NCI-H2196 treated with DMSO at 0.1 percent for 48 hours (cell line): ENCODE measurements around the gene SUSD4.

Source experiments
- DNase-seq: peaks from one replicate; lab custom pipeline; 2025; ENCODE audit not compliant: unreplicated experiment; lab: John Stamatoyannopoulos, UW

Gene SUSD4

DNA sequence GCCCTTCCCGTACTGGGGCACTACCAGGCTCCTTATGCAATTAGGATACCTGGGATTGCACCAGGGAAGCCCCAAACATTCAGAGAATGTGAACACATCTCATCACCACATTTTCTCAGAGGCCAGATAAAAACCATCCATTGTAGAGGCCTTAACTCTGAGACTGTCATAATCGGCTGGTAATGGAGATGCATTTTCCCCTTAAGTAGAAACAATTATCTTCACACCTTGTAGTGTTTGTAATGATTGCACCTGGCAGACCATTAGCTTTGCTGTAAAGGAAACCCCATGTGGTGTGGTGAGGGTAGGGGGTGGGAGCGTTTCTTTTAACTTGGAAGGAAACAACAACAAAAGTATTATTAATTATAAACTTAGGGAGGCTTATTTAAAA is 131.0 kb downstream of the SUSD4 start:
- no peak for DNase-seq

DNA sequence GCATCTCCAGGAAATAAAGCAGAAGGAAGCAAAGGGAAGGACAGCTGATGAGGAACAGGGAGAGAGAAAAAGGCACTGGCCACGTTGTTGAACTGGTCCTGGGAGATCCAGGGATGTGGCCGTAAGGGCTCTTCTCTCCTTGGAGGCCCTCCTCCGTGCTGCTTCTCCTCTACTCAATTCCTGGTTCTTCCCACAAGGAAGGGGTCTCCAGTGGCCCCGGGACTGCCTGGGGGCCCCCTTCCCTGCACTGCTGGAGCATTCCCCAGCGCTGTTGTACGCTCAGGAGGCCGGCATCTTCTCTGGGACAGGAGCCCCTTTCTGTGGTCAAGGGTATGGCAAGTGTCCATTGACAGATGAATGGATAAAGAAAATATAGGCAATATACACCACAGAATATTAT is 132.4 kb downstream of the SUSD4 start:
- no peak for DNase-seq

DNA sequence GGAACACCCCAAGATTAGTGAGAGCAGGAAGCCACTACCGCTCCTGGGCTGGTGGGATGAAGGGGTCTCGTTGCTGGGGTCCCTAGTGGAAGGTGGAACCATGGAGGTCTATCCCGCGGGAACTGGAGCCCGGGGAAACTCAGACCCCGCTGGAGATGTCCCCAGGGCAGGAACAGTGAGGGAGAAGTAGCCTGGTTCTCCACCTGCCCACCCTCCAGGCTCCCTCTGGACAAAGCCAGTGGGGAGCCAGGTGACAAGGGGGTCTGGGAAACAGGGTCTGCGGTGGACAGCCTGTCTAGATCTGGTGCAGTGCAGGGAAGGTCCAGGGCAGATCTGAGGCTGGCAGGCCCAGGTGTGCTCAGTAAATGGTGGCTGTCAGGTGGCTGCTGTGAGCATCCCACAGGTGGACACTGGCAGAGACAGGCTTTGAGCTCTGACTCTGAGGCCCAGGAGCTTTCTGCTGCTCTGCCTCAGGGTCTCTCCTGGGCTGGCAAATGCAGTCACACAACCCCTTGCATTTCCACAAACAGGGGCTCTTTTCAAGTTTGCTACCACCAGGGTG is 132.9 kb downstream of the SUSD4 start:
- DNase-seq, result no peak

DNA sequence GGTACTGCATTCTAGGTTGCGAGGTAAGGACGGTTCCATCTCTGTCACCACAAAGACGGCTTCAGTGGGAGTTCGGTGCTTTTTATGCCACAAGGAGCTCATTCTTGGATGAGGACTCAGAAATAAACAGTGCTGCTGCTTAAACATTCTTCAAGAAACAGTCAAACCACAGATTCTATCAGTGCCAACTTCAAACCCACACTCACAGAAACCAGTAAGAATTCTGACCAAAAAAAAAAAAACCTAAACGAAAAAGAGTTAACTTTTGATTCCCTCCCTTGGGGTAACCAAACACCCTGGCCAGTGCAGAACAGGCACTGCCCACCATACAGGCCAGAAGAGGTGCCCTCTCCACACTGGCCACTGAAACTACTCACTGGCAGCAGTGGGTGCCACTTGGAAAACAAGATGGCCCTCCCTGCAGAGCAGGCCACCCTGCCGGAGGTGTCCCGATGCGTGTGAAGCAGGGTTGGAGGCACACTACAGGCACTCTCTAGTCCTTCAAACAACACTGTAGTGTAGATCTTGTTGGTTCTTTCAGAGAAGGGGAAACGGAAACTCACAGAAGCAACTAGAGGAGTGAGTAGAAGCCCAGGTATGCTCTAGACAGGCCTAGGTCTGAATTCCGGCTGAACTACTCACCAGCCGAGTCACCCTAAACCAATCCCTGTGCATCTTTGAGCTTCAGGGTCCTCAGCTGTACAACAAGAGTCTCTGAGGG is 133.7 kb downstream of the SUSD4 start:
- DNase-seq, result no peak

DNA sequence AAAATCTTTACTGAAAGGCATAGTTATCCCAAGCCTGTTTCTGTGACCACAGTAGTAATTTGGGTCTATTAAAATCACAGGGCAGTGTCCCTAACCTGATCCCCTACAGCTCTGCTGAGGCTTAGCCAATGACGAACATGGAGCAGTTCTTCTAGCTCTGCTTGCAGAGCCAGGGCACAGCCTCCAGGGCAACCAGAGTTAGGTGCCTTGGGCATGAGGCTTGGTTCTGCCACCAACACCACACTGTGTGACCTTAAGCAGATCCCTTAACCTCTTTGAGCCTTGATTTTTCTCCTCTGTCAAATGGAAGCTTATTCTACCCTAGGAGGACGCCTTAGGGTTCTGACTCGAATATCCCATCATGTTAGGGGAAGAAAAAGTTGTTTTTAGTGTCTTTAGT is 134.2 kb downstream of the SUSD4 start:
- DNase-seq, result no peak

DNA sequence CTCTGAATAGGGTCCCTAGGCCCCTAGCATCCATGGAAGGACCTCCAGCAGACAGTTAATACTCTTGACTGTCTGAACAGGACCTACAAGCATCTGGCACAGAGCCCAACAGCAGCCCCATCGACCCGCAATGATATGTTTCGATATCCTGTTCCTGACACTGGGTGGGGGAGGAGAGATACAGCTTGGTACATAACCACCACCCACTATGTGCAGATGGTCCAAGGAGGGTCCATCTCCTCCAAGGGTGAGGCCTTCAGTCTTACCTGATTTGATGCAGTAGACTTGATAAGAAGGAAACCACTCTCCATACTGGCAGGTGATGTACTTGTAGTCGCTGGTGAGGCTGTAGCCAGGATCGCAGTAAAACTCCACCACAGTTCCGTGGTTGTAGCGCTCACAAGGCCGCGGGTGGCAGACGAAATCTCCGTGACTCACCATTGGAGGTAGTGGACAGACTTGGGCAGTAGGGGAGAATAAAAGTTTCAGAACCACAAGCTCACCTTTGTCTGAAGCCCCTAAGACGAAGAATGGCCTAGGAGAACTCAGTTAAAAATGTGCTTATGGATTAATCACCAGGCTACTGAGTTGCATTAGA is 134.9 kb downstream of the SUSD4 start:
- DNase-seq, result no peak

DNA sequence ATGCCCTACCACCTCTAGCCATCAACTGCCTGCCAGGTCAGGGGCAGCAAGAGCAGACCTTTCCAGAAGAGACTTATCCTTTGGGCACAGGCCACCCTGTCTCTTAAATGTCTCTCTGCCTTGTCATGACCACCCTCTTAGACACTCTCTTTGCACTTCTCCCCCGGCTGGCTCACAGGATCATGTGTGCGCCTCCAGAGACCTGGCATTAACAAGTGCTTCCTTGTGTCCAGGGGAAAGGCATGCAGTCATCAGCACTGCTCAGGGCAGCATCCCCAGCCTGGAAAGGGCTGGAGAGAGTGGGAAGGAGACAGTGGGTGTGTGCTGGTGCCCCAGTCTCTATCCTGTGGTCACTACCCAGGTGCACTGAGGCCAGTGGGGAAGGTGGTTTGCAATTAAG is 135.8 kb downstream of the SUSD4 start:
- DNase-seq, result no peak

DNA sequence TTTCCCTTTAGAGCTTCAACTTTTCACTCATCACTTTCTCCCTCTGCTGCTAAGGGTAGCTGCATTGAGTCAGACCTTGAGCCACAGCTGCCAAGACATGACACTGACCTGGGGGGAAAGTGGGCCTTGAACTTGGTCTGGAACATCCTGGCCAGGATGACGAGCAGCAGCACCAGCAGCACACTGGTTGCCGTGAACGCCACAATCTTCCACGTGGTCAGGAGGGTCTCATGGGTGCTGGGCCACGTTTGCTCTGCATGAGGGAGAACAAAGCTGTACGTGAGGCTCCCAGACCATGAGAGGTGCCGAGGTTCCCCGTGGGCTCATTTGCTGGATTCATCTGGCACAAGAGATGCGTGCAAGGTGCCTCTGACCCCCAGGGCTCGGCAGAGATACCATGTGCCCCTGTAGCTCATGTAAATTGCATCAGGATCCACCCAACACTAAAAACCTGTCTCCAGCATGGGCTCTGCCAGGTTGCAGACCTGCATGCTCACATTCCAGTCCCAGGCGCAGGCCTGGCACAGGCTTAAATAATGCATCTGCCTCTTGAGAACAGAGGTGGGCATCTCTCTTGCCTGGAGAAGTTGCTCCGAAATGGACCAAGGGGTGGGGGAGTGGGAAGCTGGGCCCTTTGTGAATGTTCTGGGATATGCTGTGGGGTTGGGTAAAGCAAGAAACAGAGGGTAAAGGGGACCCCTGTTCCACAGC is 136.3 kb downstream of the SUSD4 start:
- DNase-seq, result no peak

DNA sequence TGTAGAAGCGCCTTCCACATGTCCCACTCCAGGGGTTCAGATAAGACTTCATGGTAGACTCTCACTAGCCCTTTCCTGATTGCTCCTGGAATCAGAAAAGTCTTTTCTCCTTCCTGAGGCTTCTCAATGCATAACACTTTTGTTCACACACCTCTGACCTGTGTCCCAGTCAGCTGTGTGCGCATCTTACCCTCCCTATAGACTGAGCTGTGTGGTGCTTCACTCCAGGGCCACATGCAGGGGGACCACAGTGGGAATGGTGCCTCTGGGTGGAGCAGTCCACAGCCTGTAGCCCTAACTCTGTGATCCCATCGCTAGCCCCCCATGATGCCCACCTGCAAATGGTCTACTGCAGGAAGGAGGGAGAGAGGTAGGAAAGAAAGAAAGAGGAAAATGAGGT is 136.9 kb downstream of the SUSD4 start:
- DNase-seq, result no peak

DNA sequence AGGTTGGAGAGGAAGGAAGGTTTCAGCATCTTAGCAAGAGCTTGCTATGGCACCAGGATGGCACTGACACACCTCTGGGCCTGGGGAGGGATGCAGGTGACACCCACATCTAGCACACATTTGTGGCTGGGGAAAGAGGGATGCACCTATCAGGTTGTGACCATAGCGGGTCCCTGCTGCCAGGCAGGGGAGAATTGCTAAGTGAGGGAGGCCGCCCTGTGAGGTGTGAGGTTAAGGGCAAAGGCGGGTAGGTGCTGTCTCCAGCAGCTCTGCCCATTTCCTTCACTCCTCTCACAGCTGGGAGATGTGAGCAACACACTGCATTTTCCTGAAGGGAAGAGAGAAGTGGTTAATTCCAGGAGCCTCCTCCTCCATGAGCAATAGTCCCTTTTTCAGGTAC is 137.7 kb downstream of the SUSD4 start:
- no peak for DNase-seq

DNA sequence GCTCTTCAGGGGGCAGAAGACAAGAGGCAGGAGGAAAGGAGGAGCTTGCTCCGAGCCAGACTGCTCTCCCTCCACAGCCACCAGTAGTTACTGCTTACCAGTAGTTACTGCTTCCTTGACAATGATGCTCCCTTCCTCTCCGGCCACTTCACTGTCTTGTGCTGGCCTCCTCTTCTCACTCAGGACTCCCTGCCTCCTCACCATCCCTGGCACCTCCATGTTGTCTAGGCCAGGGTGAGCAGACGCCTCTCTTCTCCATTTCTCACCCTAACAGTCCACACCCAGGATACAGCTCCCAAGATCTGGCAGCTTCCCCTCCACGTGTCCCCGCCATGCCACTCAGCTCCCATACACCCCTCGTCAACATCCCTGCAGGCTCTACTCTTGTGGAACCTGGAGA is 138.5 kb downstream of the SUSD4 start:
- no peak for DNase-seq

DNA sequence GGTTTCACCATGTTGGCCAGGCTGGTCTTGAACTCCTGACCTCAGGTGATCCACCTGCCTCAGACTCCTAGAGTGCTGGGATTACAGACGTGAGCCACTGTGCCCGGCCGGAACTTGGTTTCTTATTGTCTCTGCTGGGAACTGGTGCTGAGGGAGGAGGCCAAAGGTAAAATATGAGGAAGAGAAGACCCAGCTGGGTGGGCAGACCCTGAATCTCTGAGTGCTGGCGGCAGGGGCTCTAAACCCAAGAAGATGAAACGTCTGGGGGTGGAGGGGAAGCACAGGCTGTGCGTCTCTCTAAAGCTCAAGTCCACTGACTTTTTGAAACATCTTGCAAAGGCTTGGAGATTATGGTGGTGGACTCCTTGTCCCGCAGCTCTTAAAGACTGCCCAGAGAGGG is 138.9 kb downstream of the SUSD4 start:
- DNase-seq, result no peak

DNA sequence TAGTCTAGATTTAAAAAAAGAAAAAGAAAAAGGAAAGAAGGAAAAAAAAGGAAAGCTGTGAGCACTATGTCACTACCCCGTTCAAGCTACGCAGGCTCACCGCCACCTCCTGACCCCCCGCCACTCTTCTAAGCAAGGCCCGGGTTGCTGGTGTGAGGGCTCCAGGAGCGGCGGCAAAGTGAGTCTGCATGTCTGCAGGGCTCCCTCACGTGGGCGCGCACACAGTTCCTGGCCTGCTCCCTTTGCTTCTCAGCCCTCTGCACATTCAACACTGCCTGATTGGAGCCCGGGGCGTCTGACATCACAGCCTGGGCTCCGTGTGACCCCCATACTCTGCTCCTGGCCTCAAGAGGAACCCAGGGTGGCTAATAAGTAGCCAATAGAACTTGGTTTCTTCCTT is 139.5 kb downstream of the SUSD4 start:
- no peak for DNase-seq

DNA sequence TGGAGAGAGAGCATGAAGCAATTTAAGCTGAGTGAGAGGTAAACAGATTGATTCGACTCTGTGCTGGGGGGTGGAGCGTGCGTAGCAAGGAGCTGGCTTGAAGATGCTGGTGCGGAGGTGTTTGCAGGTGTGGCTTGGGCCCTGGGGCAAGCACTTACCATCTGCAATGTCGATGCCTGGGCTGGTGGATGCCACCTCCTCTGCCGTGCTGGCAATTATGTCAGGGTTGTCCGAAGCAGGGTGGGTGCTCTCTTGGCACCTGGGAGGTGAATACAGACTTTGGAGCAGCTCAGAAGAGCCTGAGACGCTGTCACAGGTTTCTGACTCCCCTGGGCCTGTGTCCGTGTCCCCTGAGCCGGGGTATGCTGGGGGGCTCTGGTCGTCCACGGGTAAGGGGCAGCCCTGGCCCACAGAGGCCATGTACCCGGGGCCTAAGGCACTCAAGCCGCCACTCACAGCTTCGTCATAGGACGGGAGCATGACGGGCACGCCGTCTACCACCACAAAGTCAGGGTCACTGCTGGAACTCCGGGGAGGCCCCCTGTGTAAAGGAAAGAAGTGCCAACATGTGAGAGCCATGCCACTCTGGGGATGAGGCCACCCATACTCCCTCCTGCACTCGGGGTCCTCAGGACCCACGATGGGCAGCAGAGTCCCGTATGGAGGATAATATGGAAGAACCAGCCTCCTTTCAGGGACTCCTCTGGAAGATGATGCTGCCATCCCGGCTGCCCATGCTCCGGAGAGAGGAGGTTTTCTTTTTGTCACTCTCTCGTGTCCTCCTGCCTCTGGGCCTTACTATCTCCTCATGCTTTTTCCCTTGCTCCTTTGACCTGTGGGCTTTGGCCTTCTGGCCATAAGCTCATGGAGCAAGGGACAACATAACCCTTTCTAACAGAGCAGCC is 140.6 kb downstream of the SUSD4 start:
- no peak for DNase-seq

DNA sequence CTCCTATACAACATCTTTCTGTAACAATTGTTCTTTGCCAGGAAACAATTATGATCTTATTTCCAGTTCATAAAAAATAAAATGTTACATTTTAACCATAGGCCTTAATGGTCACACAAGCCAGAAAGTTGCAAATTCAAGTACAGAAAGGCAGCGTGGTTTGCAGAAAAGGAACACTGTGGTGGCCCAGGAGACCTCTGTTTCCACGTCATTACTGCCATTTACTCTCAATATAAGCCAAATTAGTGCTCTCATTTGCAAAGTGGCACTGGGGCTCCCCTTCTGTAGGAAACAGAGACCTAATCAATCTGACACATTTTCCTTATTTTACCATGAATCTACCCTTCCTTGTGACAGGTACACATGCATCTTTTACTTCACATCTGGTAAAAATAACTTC is 141.6 kb downstream of the SUSD4 start:
- no peak for DNase-seq

DNA sequence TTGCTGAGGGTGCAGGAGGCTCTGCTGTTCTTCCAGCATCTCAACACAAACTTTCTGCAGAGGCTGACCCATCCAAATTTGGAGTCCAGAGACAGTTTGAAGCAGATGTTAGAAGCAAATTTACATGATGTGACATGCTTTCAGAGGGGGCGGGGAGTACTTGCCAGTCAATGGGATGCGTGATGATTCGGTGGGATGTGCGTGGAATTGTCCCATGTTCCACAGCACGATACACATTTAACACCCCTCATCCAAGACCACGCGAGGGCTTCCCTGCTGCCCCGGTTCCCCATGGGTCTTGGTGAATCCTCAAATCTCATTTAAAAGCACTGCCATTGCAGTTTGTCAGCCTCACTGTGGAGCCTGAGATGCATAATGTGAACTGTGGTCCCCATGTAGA is 142.3 kb downstream of the SUSD4 start:
- no peak for DNase-seq

DNA sequence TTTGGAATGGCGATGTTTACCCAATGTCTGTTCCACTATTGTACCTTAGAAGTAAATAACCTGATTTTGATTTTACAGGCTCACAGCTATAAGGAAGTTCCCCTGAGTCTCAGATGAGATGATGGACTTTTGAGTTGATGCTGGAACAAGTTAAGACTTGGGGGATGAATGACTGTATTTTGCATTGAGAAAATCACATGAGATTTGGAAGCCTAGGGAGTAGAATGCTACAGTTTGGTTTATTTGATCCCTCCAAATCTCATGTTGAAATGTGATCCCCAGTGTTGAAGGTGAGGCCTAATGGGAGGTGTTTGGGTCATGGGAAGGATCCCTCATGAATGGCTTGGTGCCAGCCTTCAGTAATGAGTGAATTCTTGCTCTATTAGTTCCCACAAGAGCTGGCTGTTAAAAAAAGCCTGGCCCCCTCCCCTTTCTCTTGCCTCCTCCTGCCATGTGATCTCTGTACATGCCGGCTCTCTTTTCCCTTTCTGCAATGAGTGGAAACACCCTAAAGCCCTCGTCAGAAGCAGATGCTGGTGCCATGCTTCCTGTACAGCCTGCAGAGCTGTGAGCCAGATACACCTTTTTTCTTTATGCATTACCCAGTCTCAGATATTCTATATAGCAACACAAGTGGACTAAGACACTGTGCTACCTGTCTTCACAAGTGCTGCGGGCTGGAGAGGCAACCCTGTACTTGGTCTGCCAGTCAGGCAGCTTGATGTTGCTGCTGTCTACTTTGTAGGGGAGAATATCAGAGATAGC is 143.9 kb downstream of the SUSD4 start:
- DNase-seq, result no peak

DNA sequence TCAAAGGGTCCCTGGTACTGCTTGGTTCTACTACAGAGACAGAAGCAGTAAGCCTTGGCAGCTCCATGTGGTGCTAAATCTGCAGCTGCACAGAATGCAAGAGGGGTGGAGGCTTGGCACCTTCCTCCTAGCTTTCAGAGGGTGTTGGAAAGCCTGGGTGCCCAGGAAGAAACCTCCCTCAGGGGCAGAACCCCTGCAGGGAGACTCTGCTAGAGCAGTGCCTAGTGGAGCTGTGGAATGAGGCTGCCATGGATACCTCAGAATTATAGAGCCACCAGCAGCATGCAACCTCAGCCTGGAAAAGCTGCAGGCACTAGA is 144.7 kb downstream of the SUSD4 start:
- DNase-seq, result no peak

DNA sequence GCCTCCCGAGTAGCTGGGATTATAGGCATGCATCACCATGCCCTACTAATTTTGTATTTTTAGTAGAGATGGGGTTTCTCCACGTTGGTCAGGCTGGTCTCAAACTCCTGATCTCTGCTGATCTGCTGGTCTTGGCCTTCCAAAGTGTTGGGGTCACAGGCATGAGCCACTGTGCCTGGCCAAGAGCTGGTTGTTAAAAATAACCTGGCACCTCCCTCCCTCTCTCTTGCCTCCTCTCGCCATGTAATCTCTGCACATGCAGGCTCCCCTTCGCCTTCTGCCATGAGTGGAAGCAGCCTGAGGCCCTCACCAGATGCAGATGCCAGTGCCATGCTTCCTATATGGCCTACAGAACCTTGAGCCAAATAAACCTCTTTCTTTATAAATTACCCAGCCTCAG is 146.2 kb downstream of the SUSD4 start:
- no peak for DNase-seq

DNA sequence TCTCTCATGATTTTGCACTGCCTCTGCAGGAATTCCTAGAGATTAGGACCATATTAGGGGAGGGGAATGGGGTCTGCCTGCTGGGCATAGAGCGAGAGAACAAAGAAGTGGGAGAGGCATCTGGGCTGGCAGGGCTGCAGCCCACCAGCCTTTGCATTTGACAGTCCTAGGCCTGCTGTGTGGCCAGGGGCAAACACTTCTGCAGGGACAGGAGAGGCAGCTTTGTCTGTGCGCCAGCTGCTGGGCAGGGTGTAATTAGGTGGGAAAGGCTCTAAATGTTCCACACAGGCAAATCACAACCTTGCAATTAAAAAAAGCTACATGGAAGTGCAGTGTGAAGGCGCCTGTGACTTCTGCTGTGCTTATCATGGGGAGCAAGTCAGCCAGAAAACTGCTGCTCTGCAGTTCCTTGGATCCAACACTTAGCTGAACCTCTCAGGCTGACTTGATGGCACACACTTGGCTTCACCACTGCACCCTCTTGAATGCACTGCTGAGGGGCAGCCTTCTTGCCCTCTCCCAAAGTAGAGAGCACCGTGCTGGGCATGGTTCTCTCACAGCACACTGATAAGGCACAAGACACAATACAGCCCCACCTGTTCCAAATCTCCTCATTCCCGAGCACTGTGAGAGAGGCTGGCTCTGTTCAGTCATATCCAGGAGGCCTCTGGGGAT is 147.3 kb downstream of the SUSD4 start:
- DNase-seq, result no peak
